Peyer's patch (tissue), 4 donors: Measurements from ENCODE around the gene COBL.

ENCODE experiments used
- POLR2A ChIP-seq, 2 donors: fragments of 450-650 bp; IDR thresholded peaks; one replicate each; pipeline ENCODE4 v1.5.1; 2017; ENCODE audit warnings: antibody characterized with exemption in 2 of 2, mild to moderate bottlenecking in 2 of 2, moderate library complexity in 2 of 2
- TF ChIP-seq, protein P1 (sequence below), 6 experiments: fragments of 450-650 bp in 4 of 6; fragments of 200-600 bp in 2 of 6; sonication (generic) in 1 of 6; IDR thresholded peaks; one replicate each; pipeline ENCODE4 v1.5.1; 2017 to 2019; ENCODE audit warnings: antibody characterized with exemption in 6 of 6, mild to moderate bottlenecking in 3 of 6, moderate library complexity in 1 of 6

DNA sequence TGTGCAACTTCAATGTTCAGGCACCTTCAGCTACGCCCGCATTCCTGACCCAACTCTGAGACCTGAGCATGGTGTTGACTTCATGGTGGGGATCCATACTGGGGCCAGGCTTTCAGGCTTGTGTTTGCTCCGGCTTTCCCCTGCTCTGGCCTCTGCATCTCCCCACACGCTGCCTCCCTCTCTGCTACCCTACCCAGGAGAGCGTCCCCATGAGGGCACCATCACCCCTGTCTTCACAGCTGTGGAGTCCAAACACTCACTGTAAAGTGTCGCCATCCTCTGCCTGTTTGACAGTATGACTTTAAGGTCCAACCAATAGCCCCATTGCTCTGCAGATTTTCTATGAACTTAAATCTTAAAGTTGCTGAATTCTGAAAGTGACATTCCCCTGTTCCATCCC is 334.9 kb downstream of the COBL start:
- TF ChIP-seq, protein P1, sequence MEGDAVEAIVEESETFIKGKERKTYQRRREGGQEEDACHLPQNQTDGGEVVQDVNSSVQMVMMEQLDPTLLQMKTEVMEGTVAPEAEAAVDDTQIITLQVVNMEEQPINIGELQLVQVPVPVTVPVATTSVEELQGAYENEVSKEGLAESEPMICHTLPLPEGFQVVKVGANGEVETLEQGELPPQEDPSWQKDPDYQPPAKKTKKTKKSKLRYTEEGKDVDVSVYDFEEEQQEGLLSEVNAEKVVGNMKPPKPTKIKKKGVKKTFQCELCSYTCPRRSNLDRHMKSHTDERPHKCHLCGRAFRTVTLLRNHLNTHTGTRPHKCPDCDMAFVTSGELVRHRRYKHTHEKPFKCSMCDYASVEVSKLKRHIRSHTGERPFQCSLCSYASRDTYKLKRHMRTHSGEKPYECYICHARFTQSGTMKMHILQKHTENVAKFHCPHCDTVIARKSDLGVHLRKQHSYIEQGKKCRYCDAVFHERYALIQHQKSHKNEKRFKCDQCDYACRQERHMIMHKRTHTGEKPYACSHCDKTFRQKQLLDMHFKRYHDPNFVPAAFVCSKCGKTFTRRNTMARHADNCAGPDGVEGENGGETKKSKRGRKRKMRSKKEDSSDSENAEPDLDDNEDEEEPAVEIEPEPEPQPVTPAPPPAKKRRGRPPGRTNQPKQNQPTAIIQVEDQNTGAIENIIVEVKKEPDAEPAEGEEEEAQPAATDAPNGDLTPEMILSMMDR (IDR thresholded peaks at IDR 0.05), result no peak
- no peak for TF ChIP-seq POLR2A (IDR thresholded peaks at IDR 0.05)
